Subcutaneous abdominal adipose tissue (tissue), 5 donors: ENCODE data around the gene MAPK8IP1.

Experiments
- H3K27ac ChIP-seq: one replicate; pipeline ENCODE4 v1.7.0; 2013; ENCODE audit warnings: low read depth, mild to moderate bottlenecking, inconsistent platforms, low read length, moderate library complexity
- H3K27me3 ChIP-seq, 5 donors: one replicate each; pipeline ENCODE4 v1.7.0; 2013; ENCODE audit warnings: low read length in 5 of 5, inconsistent platforms in 1 of 5; ENCODE audit not compliant: control insufficient read depth in 5 of 5, insufficient read depth in 4 of 5
- H3K36me3 ChIP-seq, 5 donors: one replicate each; pipeline ENCODE4 v1.7.0; 2013; ENCODE audit warnings: low read length in 5 of 5; ENCODE audit not compliant: control insufficient read depth in 5 of 5, insufficient read depth in 5 of 5
- H3K4me1 ChIP-seq, 5 donors: one replicate each; pipeline ENCODE4 v1.7.0; 2013; ENCODE audit warnings: low read length in 5 of 5, mild to moderate bottlenecking in 3 of 5, moderate library complexity in 1 of 5; ENCODE audit not compliant: control insufficient read depth in 5 of 5, insufficient read depth in 5 of 5
- H3K4me3 ChIP-seq, 5 donors: one replicate each; pipeline ENCODE4 v1.7.0; 2013; ENCODE audit warnings: low read length in 5 of 5, low read depth in 1 of 5
- H3K9ac ChIP-seq, 5 donors: one replicate each; pipeline ENCODE4 v1.7.0; 2013; ENCODE audit warnings: low read length in 5 of 5, mild to moderate bottlenecking in 4 of 5, moderate library complexity in 3 of 5
- H3K9me3 ChIP-seq, 5 donors: one replicate each; pipeline ENCODE4 v1.7.0; 2013; ENCODE audit warnings: low read length in 5 of 5; ENCODE audit not compliant: control insufficient read depth in 5 of 5
- donor health status: healthy.
- donor health status: healthy.
- donor health status: healthy.
- donor health status: healthy.
- donor health status: healthy.

The MAPK8IP1 gene

GRCh38 chr11:45859661-45860140, 25.8 kb upstream of the MAPK8IP1 start:
- peak overlapping the region in 3 of 5 donors; percentile 10 to 66 (median 21) for H3K9ac ChIP-seq
- peak overlapping the region; percentile 100 for H3K27ac ChIP-seq
- H3K36me3 ChIP-seq, result peaks cover 25 to 75% (median 60%) of the 10 kb centered on the region in 5 donors
- peaks cover 46 to 70% (median 61%) of the 10 kb centered on the region in 5 donors for H3K4me1 ChIP-seq
- H3K9me3 ChIP-seq, result no peaks in the 10 kb centered on the region
- H3K27me3 ChIP-seq, result no peaks in the 10 kb centered on the region
- peak overlapping the region in 1 of 5 donors; percentile 17 for H3K4me3 ChIP-seq

GRCh38 chr11:45860348-45860747, 25.1 kb upstream of the MAPK8IP1 start:
- peak overlapping the region in 2 of 5 donors; percentile 21 to 53 for H3K9ac ChIP-seq
- H3K36me3 ChIP-seq, result peaks cover 28 to 81% (median 64%) of the 10 kb centered on the region in 5 donors
- peak overlapping the region in 1 of 5 donors; percentile 17 for H3K4me3 ChIP-seq
- no peaks in the 10 kb centered on the region for H3K9me3 ChIP-seq
- H3K4me1 ChIP-seq, result peaks cover 41 to 64% (median 55%) of the 10 kb centered on the region in 5 donors
- no peaks in the 10 kb centered on the region for H3K27me3 ChIP-seq
- peak overlapping the region; percentile 100 for H3K27ac ChIP-seq

GRCh38 chr11:45860764-45861510, 24.5 kb upstream of the MAPK8IP1 start:
- H3K4me1 ChIP-seq, result peaks cover 35 to 58% (median 49%) of the 10 kb centered on the region in 5 donors
- H3K27me3 ChIP-seq, result no peaks in the 10 kb centered on the region
- peak overlapping the region; percentile 100 for H3K27ac ChIP-seq
- H3K36me3 ChIP-seq, result peaks cover 28 to 81% (median 67%) of the 10 kb centered on the region in 5 donors
- no peak overlapping the region for H3K4me3 ChIP-seq
- peak overlapping the region in 2 of 5 donors; percentile 21 to 53 for H3K9ac ChIP-seq
- H3K9me3 ChIP-seq, result no peaks in the 10 kb centered on the region

GRCh38 chr11:45864041-45864440, 21.4 kb upstream of the MAPK8IP1 start:
- H3K4me1 ChIP-seq, result peaks cover 8 to 33% (median 20%) of the 10 kb centered on the region in 5 donors
- no peak overlapping the region for H3K27ac ChIP-seq
- H3K27me3 ChIP-seq, result no peaks in the 10 kb centered on the region
- no peak overlapping the region for H3K9ac ChIP-seq
- no peaks in the 10 kb centered on the region for H3K9me3 ChIP-seq
- peaks cover 23 to 91% (median 82%) of the 10 kb centered on the region in 5 donors for H3K36me3 ChIP-seq
- H3K4me3 ChIP-seq, result no peak overlapping the region

- Histone ChIP-seq H3K4me3 (no peak overlapping the region), H3K36me3 (peaks cover 7 to 99% (median 91%) of the 10 kb centered on the region in 5 donors), H3K9ac (no peak overlapping the region), H3K27ac (peak overlapping the region; percentile 40), H3K27me3 (no peaks in the 10 kb centered on the region), H3K4me1 (peaks cover 0 to 10% (median 0%) of the 10 kb centered on the region in 5 donors), H3K9me3 (no peaks in the 10 kb centered on the region)
Observed at GRCh38 chr11:45869551-45869950, 15.9 kb upstream of the MAPK8IP1 start.

GRCh38 chr11:45870706-45871105, 14.7 kb upstream of the MAPK8IP1 start:
- peaks cover 10 to 100% (median 94%) of the 10 kb centered on the region in 5 donors for H3K36me3 ChIP-seq
- H3K9ac ChIP-seq, result no peak overlapping the region
- peaks cover 0 to 10% (median 0%) of the 10 kb centered on the region in 5 donors for H3K4me1 ChIP-seq
- no peaks in the 10 kb centered on the region for H3K27me3 ChIP-seq
- H3K9me3 ChIP-seq, result no peaks in the 10 kb centered on the region
- H3K4me3 ChIP-seq, result no peak overlapping the region
- H3K27ac ChIP-seq, result no peak overlapping the region

GRCh38 chr11:45871638-45872037, 13.8 kb upstream of the MAPK8IP1 start:
- H3K36me3 ChIP-seq, result peaks cover 16 to 100% (median 94%) of the 10 kb centered on the region in 5 donors
- H3K9ac ChIP-seq, result no peak overlapping the region
- H3K9me3 ChIP-seq, result no peaks in the 10 kb centered on the region
- H3K27me3 ChIP-seq, result no peaks in the 10 kb centered on the region
- no peak overlapping the region for H3K27ac ChIP-seq
- peaks cover 0 to 10% (median 0%) of the 10 kb centered on the region in 5 donors for H3K4me1 ChIP-seq
- H3K4me3 ChIP-seq, result no peak overlapping the region

- Histone ChIP-seq H3K4me3 (no peak overlapping the region), H3K4me1 (peaks cover 0 to 10% (median 0%) of the 10 kb centered on the region in 5 donors), H3K9ac (no peak overlapping the region), H3K9me3 (no peaks in the 10 kb centered on the region), H3K27ac (peak overlapping the region; percentile 2), H3K27me3 (no peaks in the 10 kb centered on the region), H3K36me3 (peaks cover 19 to 100% (median 94%) of the 10 kb centered on the region in 5 donors)
Observed at GRCh38 chr11:45872651-45873356, 12.6 kb upstream of the MAPK8IP1 start.

GRCh38 chr11:45876401-45876800, 9.1 kb upstream of the MAPK8IP1 start:
- H3K27ac ChIP-seq, result no peak overlapping the region
- no peaks in the 10 kb centered on the region for H3K27me3 ChIP-seq
- H3K36me3 ChIP-seq, result peaks cover 36 to 97% (median 85%) of the 10 kb centered on the region in 5 donors
- H3K9me3 ChIP-seq, result no peaks in the 10 kb centered on the region
- peaks cover 0 to 11% (median 5%) of the 10 kb centered on the region in 5 donors for H3K4me1 ChIP-seq
- no peak overlapping the region for H3K4me3 ChIP-seq
- H3K9ac ChIP-seq, result no peak overlapping the region

GRCh38 chr11:45877221-45877620, 8.2 kb upstream of the MAPK8IP1 start:
- Histone ChIP-seq H3K4me3 (no peak overlapping the region), H3K4me1 (peaks cover 0 to 11% (median 5%) of the 10 kb centered on the region in 5 donors), H3K27ac (no peak overlapping the region), H3K36me3 (peaks cover 36 to 97% (median 85%) of the 10 kb centered on the region in 5 donors), H3K9ac (no peak overlapping the region), H3K27me3 (no peaks in the 10 kb centered on the region), H3K9me3 (no peaks in the 10 kb centered on the region)
